HS-5 (cell line): ENCODE results near the gene QPRT.
"Not testable (repeated sequence)": the region's sequence is repeated elsewhere in the genome, so short reads cannot be mapped to it uniquely, and the experiment has no call there.

Experiments
- DNase-seq: peaks from one replicate; pipeline ENCODE4 v3.0.0-alpha.2; 2012; ENCODE audit warnings: low read depth

QPRT gene

GRCh38 chr16:29663016-29663806 is 15.8 kb upstream of the QPRT start, which contains the start of gene SPN:
TSS of gene SPN (plus strand) at chr16:29663247. CDS start at chr16:29663729, 482 bp downstream.
- no peak for DNase-seq

DNA sequence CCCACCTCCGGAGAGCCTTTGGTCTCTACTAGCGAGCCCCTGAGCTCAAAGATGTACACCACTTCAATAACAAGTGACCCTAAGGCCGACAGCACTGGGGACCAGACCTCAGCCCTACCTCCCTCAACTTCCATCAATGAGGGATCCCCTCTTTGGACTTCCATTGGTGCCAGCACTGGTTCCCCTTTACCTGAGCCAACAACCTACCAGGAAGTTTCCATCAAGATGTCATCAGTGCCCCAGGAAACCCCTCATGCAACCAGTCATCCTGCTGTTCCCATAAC is 15.2 kb upstream of the QPRT start:
- DNase-seq, result no peak

- DNase-seq, result no peak
Observed at GRCh38 chr16:29664091-29664921, 14.7 kb upstream of the QPRT start.

GRCh38 chr16:29665294-29666077 is 13.5 kb upstream of the QPRT start:
- no peak for DNase-seq

DNA sequence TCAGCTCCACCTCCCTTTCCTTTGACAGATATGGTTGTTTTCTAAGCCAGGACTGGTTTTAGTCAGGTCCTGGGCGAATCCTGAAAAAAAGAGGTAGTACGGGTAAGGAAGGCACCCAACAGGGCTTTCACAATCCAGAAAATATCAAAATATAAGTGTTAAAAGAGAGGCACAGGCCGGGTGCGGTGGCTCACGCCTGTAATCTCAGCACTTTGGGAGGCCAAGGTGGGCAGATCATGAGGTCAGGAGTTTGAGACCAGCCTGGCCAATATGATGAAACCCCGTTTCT is 11.7 kb upstream of the QPRT start:
- DNase-seq, result not testable (repeated sequence)

GRCh38 chr16:29667755-29668154 is 11.2 kb upstream of the QPRT start:
- no peak for DNase-seq

DNA sequence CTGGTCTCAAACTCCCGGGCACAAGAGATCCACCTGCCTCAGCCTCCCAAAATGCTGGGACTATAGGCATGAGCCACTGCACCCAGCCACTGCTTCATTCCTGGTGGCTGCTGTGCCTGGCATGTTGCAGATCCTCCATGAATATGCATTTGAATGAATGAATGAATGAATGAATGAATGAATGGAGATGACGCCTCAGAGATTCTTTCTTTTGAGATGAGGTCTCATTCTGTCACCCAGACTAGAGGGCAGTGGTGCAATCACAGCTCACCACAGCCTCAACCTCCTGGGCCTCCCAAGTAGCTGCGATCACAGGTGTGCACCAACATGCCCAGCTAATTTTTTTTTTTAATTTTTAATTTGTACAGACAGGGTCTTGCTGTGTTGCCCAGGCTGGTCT is 10.7 kb upstream of the QPRT start:
- DNase-seq, result no peak

DNA sequence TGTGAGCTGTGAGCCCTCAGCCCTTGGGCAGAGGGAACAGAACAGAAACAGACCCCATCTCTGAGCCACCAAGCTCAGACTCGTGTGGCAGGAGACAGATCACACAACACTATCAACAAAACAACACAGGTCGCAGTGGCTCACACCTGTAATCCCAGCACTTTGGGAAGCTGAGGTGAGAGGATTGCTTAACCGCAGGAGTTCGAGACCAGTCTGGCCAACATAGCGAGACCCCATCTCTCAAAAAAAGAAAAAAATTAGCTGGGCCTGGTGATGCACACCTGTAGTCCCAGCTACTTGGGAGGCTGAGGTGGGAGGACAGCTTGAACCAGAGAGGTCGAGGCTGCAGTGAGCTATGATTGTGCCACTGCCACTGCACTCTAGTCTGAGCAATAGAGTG is 5.5 kb upstream of the QPRT start:
- DNase-seq, result no peak

DNA sequence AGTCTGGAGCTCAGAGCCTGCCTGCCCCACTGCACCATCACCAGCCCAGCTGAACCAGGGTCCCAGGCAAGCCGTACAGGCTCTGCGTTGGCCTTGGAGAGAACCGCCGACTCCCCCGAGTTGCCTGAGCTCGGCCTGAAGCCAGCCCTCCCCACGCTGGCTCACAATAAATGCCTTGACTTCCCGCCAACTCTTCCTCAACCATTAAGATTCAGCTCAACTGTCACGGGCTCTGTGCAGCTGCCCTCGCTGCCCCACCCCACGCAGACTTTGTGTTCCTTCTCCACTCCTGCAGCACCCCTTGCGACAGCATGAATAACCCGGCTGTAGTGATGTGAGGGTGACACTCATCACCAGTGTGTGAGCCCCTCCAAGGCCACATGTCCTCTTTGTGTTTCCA is 4.8 kb upstream of the QPRT start:
- no peak for DNase-seq

- no peak for DNase-seq
Observed at GRCh38 chr16:29675811-29676643, 3.0 kb upstream of the QPRT start.

- DNase-seq, result no peak
Observed at GRCh38 chr16:29676989-29677785, 1.8 kb upstream of the QPRT start.

GRCh38 chr16:29680180-29680598 is 1.2 kb downstream of the QPRT start:
- DNase-seq, result no peak

- DNase-seq, result no peak
Observed at GRCh38 chr16:29683543-29684090, 4.6 kb downstream of the QPRT start.

GRCh38 chr16:29684679-29685078 is 5.7 kb downstream of the QPRT start:
- no peak for DNase-seq

DNA sequence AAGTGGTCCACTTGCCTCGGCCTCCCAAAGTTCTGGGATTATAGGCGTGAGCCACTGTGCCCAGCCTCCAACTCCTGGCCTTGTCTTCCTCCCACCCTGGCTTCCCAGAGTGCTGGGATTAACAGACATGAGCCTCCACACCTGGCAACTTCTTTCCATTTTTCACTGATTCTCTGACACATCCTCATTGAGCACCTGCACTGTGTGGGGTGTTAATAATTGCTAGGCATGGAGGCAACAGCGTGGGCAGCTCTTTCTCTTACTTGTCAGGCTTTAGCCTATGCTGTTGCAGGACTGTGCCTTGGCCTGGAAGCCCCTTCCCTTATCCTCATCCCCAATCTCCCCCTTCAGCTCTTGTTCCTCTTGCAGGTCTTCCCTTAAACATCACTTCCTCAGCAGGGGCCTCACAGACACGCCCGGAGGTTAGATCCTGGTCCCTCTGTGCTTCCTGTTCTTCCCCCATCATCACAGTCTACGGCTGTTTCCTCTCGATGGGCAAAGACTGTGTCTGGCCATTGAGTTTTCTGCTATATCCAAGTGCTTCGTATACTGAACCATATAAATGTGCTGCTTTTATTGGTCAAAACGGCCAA is 7.9 kb downstream of the QPRT start:
- DNase-seq, result no peak

DNA sequence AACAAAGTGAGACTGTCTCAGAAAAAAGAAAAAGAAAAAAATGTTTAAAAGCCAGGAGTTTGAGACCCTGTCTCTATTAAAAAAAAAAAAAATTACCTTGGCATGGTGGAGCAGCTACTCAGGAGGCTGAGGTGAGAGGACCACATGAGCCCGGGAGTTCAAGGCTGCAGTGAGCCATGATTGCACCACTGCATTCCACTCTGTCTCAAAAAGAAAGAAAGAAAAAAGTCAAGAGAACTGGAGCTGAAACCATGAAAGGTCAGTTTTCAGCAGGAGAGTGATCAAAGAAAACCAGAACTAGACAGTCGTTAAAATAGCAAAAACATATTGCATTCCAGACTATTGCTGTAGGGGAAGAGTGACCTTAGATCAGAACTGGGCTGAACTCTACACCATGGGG is 8.8 kb downstream of the QPRT start:
- DNase-seq, result no peak

- no peak for DNase-seq
Observed at GRCh38 chr16:29688172-29688571, 9.2 kb downstream of the QPRT start.

DNA sequence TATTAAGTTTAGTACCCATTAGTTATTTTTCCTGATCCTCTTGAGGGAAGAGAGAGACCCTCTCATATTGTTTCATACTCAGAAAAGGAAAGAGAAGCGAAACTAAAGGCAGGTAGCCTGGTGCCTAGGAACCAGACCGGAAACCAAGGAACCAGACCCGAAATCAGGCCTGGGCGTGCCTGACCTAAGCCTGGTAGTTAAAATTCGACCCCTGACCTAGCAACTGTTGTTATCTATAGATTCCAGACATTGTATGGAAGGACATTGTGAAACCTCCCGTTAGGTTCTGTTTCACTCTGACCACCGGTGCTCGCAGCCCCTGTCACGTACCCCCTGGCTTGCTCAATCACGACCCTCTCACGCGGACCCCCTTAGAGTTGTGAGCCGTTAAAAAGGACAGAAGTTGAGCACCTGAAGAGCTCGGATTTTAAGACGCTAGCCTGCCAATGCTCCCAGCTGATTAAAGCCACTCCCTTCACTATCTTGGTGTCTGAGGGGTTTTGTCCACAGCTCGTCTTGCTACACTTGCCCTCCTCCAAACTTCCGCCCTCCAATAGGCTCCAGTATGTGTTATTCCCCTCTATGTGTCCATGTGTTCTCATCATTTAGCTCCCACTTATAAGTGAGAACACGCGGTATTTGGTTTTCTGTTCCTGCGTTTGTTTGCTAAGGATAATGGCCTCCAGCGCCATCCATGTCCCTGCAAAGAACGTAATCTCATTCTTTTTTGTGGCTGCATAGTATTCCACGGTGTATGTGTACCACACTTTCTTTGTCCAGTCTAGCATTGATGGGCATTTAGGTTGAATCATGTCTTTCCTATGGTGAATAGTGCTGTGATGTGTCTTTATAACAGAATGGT is 10.7 kb downstream of the QPRT start:
- not testable (repeated sequence) for DNase-seq

DNA sequence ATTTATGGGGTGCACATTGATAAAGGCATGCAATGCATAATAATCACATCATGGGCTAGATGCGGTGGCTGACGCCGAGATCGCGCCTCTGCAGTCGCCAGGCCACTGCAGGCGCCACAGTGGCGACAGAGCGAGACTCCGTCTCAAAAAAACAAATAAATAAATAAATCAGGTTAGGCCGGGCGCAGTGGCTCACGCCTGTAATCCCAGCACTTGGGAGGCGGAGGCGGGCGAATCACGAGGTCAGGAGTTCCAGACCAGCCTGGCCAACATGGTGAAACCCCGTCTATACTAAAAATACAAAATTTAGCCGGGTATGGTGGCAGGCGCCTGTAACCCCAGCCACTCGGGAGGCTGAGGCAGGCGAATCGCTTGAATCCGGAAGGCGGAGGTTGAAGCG is 13.6 kb downstream of the QPRT start:
- not testable (repeated sequence) for DNase-seq
